Right cardiac atrium (tissue), 5 donors: ENCODE measurements around the gene ZFHX3. TPM values are rescaled to one million over a fixed set of nuclear protein-coding genes. Genes with fewer than 3 reads are reported as not detected.
A peak's percentile ranks its signal among the peaks of the same experiment; 100 is the strongest.

Source experiments
- ATAC-seq, 2 donors: fragments of 200-7000 bp; cut with Tn5 transposase; one replicate each; pipeline versions ENCODE4 v1.8.0 to v1.9.1; 2020; ENCODE audit warnings: moderate library complexity in 2 of 2, mild to moderate bottlenecking in 1 of 2
- DNase-seq, 3 donors: peaks; one replicate each; pipeline ENCODE4 v3.0.0-alpha.2; 2020
- H3K27ac ChIP-seq: one replicate; pipeline ENCODE4 v1.5.1; 2013; ENCODE audit warnings: mild to moderate bottlenecking, low read length, control low read depth, moderate library complexity
- H3K27me3 ChIP-seq: one replicate; pipeline ENCODE4 v1.6.1; 2013; ENCODE audit not compliant: control insufficient read depth, insufficient read depth
- H3K4me1 ChIP-seq: one replicate; pipeline ENCODE4 v1.6.1; 2013; ENCODE audit warnings: low read length; ENCODE audit not compliant: control insufficient read depth, insufficient read depth
- H3K4me3 ChIP-seq: one replicate; pipeline ENCODE4 v1.5.1; 2013; ENCODE audit warnings: low read length, control low read depth
- H3K9me3 ChIP-seq: one replicate; pipeline ENCODE4 v1.6.1; 2013; ENCODE audit warnings: low read length; ENCODE audit not compliant: control insufficient read depth
- WGBS: extraction: QIAGEN DNeasy Blood & Tissue Kit; methylation state at CpG from one replicate; pipeline ENCODE4 v1.1.7; 2013; 5-methylcytosine and 5-hydroxymethylcytosine counted together
- intact Hi-C, 4 donors: fragments of 100-400 bp; cut with DNase I; formaldehyde crosslinking; loops; one replicate each; pipeline versions ENCODE4 v1.11.0 to v1.14.0; 2022 to 2023
- long read RNA-seq, 4 donors: library from polyadenylated mRNA; unstranded; transcript quantifications; one replicate each; pipeline ENCODE4 v2.0.0, GENCODE V29; 2020 to 2021
- polyA plus RNA-seq: library from polyadenylated mRNA; stranded (reverse); fragments of 200-250 nt; gene quantifications from one replicate; pipeline ENCODE4 v1.2.3, GENCODE V29; 2013
- total RNA-seq, 4 donors: library from RNA; stranded (reverse); fragmentation: NEBNext Ultra II Directional; extraction: Animal tissue kit (Norgen Biotek cat#: 25700); gene quantifications; one replicate each; pipeline ENCODE4 v1.2.1, GENCODE V29; 2021
- donor health status: healthy with polysubstance abuse.
- donor health status: DM: no; HTN: yes; CAD: no.
- donor health status: DM: no; HTN: no; CAD: no.
- donor health status: DM: no; HTN: yes; CAD: no; lungs with severe emphysema.
- donor health status: DM: yes; HTN: yes; CAD: no.

ZFHX3 gene, protein sequence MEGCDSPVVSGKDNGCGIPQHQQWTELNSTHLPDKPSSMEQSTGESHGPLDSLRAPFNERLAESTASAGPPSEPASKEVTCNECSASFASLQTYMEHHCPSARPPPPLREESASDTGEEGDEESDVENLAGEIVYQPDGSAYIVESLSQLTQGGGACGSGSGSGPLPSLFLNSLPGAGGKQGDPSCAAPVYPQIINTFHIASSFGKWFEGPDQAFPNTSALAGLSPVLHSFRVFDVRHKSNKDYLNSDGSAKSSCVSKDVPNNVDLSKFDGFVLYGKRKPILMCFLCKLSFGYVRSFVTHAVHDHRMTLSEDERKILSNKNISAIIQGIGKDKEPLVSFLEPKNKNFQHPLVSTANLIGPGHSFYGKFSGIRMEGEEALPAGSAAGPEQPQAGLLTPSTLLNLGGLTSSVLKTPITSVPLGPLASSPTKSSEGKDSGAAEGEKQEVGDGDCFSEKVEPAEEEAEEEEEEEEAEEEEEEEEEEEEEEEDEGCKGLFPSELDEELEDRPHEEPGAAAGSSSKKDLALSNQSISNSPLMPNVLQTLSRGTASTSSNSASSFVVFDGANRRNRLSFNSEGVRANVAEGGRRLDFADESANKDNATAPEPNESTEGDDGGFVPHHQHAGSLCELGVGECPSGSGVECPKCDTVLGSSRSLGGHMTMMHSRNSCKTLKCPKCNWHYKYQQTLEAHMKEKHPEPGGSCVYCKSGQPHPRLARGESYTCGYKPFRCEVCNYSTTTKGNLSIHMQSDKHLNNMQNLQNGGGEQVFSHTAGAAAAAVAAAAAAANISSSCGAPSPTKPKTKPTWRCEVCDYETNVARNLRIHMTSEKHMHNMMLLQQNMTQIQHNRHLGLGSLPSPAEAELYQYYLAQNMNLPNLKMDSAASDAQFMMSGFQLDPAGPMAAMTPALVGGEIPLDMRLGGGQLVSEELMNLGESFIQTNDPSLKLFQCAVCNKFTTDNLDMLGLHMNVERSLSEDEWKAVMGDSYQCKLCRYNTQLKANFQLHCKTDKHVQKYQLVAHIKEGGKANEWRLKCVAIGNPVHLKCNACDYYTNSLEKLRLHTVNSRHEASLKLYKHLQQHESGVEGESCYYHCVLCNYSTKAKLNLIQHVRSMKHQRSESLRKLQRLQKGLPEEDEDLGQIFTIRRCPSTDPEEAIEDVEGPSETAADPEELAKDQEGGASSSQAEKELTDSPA (N-terminal part only)
- 10 to 100 TPM in 2 of 4 donors, 1 to 10 TPM in 2; 9.1 to 18.2 (median 11.0) TPM for total RNA-seq
- 4.3 TPM for polyA plus RNA-seq
- long read RNA-seq, donor 1, partial matches to known transcripts, result 10 of 22 reads
- long read RNA-seq, donor 1, other reads (novel, unspliced or antisense), result 12 of 22 reads
- long read RNA-seq, donor 2, partial matches to known transcripts, result 1 of 3 reads
- long read RNA-seq, donor 2, other reads (novel, unspliced or antisense), result 2 of 3 reads
- long read RNA-seq, donor 3, partial matches to known transcripts, result 7 of 14 reads
- long read RNA-seq, donor 3, other reads (novel, unspliced or antisense), result 7 of 14 reads
- long read RNA-seq, donor 4, partial matches to known transcripts, result 1 of 4 reads
- long read RNA-seq, donor 4, other reads (novel, unspliced or antisense), result 3 of 4 reads

DNA sequence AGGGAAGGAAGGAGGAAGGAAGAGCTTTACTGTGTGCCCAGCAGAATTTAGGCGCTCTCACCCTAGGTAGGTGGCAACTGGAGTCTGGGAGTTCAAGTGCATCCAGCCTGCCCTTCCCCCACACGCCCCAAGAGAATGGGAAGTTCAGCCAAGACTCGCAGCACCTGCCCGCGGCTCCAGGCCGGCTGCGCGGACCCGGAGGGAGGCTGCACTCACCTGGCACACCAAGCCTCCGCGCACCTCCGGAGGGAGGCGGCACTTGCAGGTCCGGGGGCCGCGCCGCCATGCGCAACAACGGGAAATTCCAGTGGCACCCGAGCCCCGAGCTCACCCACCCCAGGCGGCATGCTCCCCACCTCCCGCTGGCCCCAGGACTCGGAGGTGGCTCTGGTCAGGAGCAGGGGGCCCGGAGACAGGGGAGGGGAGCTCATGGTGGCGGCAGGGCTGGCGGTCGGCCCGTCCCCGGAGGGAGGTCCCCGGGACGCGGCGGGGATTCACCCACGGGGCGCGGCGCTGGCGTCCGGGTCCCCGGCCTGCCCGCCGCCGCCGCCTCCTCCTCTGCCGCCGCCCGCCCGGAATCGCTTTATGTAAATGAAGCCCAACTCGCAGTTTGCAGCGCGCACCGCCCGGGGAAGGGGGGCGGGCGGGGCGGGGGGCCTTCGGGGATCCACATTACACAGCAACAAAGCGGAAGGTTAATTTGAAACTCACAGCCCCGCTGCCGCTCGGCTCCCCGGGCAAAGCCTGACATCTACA is at the start of gene ZFHX3:
ZFHX3 (minus strand) TSS at position 593 of the 756 bp plus-strand sequence. CDS start 87,983 bp downstream, outside the sequence.
- intact Hi-C loops, result loop anchor here in 1 of 4 donors (5.0 kb wide), 1 partner anchor 215 kb away; no protein-coding TSS in a partner anchor

DNA sequence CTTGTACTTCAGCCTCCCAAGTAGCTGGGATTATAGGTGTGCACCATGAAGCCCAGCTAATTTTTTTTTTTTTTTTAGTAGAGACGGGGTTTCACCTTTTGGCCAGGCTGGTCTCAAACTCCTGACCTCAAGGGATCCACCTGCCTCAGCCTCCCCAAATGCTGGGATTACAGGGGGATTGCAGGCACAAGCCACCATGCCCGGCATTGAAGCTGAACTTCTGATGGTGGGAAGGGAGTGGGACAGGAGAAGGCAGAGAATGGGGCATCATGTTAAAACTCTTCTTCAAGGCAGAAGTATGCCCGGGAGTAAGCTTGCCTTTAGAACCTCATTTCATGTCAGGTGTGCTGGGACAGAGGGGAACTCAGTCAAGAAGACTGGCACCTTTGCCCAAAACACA is 48.6 kb upstream of the ZFHX3 start:
- H3K27ac ChIP-seq, result no peak overlapping the region
- H3K27me3 ChIP-seq, result no peaks in the 10 kb centered on the region
- ATAC-seq (no peak), DNase-seq (no peak)
- H3K9me3 ChIP-seq, result no peaks in the 10 kb centered on the region
- no peaks in the 10 kb centered on the region for H3K4me1 ChIP-seq
- WGBS, result 92% methylated on average over 3 of the region's 3 CpGs
- no peak overlapping the region for H3K4me3 ChIP-seq
- intact Hi-C loops, result no loop called here

More for the DNA sequence above, at the start of gene ZFHX3:
- WGBS, result under 1% methylated on average over 64 of the region's 64 CpGs
- peak within 1 kb of the TSS; percentile 97 for H3K27ac ChIP-seq
- no peaks in the 10 kb centered on the region for H3K9me3 ChIP-seq
- ATAC-seq, result peak; percentile 78 to 81
- H3K27me3 ChIP-seq, result no peaks in the 10 kb centered on the region
- peak within 1 kb of the TSS; percentile 75 for H3K4me3 ChIP-seq
- H3K4me1 ChIP-seq, result peaks cover 16% of the 10 kb centered on the region
- DNase-seq, result peak; percentile 77 to 90 (median 90)

DNA sequence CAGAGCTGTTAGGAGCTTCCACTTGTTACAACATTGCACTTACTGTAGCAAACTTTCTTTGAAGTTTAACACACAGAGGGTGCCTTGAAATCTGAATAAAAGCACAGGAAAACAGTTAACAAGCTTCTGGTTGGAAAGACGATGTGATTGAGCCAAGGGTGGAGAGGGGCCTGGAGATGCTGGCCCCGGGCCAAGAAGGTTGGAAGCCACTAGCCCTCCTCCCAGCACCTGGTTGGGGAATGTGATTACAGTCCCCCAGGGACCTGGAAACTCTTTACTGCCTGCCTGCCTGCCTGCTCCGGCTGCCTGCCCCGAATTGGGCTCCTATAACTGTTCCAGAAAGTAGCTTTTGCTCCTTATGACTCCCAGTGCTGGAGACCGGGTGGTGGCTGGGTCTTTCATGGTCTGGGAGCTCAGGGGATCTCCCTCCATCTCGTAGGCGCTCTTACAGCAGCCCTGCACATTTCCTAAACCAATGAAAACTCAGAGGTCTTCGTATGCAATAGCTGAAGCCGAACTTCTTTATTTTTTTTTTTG is 48.0 kb upstream of the ZFHX3 start:
- H3K4me3 ChIP-seq, result no peak overlapping the region
- no peaks in the 10 kb centered on the region for H3K9me3 ChIP-seq
- ATAC-seq (peak in 1 of 2 donors; percentile 38), DNase-seq (peak in 2 of 3 donors; percentile 43 to 50)
- no peaks in the 10 kb centered on the region for H3K27me3 ChIP-seq
- H3K27ac ChIP-seq, result no peak overlapping the region
- 31% methylated on average over 9 of the region's 9 CpGs for WGBS
- no peaks in the 10 kb centered on the region for H3K4me1 ChIP-seq
- intact Hi-C loops, result no loop called here

DNA sequence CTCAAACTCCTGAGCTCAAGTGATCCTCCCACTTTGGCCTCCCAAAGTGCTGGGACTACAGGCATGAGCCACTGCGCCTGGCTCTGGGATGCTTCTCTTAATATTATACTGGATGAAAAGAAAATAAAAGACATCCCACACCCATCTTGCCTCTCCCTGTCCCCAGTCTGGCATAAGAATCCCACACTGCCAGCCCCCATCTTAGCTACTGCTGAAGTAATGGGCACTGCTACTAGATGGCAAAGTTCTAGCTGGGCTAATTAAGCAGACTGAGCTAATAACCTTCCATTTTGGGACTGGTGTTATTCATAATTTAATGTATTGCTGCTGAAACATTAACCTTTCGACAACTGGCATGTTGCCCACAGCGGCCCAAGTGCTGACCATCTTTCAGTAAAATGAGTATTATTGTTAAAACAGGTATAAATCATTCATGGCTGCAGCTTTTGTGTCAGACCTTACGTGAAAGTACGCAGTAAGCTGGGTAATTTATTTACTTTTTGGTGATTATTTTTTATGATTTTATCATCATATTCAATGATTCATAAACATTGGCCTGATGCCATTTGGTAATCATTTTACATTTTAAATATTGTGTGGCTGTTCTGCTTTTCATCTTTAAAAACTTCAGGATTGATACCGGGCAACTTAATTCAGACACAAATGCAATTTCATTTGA is 47.4 kb upstream of the ZFHX3 start:
- H3K4me3 ChIP-seq, result no peak overlapping the region
- DNase-seq (no peak), ATAC-seq (no peak)
- 90% methylated on average over 6 of the region's 6 CpGs for WGBS
- H3K4me1 ChIP-seq, result no peaks in the 10 kb centered on the region
- H3K27ac ChIP-seq, result no peak overlapping the region
- intact Hi-C loops, result no loop called here
- no peaks in the 10 kb centered on the region for H3K27me3 ChIP-seq
- no peaks in the 10 kb centered on the region for H3K9me3 ChIP-seq

DNA sequence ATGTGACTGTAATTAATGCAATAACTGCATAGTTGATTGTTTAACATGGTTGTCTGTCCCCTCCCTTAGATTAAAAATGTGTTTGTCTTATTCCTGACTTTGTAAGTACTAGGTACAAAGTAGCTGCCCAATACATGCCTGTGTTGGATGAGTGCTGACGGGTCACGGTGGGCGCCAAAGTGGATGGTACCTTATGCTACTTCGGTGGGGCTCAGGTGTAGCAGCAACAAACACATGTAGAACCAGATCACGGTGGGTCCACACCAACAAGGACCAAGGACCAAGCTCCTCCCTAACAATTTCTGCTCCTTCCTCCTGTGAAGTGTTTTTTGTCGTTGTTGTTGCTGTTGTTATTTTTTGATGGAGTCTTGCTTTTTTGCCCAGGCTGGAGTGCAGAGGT is 46.4 kb upstream of the ZFHX3 start:
- Histone ChIP-seq H3K27me3 (no peaks in the 10 kb centered on the region), H3K9me3 (no peaks in the 10 kb centered on the region), H3K4me3 (no peak overlapping the region), H3K27ac (no peak overlapping the region), H3K4me1 (no peaks in the 10 kb centered on the region)
- WGBS, result 96% methylated on average over 6 of the region's 6 CpGs
- ATAC-seq, result no peak
- no peak for DNase-seq
- intact Hi-C loops, result no loop called here

DNA sequence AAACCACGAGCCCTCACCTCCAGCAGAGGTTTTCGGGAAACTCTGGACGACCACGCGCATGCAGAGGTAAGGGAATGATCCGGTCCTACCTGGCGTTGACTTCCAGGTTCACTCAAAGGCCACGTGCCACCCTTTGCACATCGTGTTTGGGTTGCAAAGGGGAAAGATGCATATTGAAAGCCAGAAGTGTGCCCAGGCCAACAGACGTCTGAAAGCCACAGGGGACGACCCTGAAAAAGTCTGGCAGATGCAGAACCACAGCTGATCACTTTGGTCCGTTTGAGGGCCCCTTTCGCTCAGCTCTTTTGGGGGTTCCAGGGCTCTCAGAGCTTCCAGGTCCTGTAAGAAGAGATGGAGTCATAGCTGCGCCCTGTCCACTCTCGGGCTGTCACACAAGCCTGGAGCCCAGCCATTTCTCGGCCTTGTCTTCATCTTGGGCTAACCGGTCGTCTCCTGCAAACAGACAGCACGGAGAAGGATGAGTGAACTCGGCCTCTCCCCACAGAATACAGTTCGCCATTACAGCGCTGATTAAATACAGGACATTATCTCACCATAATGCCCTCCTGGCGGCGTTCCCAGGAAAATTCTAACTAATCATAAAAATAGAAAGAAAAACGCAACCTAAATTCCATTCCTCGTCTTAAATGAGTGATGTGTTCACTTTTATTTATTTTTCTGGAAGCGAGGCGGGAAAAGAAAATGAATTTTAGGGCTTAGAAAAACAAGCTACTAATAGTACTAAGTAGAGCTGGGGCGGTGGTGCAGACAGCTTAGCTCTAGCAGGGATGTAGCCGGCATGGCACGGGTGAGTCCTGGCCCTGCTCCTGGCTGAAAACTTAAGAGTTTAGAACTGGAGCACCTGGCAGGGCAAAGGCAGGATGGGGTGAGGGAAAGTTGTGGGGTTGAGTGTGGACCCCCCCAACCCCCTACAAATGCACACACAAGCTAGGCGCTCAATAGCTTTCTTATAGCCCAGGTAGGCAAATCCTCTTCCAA is 45.5 kb upstream of the ZFHX3 start:
- WGBS, result 61% methylated on average over 32 of the region's 32 CpGs
- no peaks in the 10 kb centered on the region for H3K4me1 ChIP-seq
- intact Hi-C loops, result no loop called here
- H3K9me3 ChIP-seq, result no peaks in the 10 kb centered on the region
- H3K4me3 ChIP-seq, result no peak overlapping the region
- H3K27ac ChIP-seq, result no peak overlapping the region
- ATAC-seq (peak in 1 of 2 donors; percentile 49), DNase-seq (peak; percentile 16 to 52 (median 48))
- no peaks in the 10 kb centered on the region for H3K27me3 ChIP-seq

DNA sequence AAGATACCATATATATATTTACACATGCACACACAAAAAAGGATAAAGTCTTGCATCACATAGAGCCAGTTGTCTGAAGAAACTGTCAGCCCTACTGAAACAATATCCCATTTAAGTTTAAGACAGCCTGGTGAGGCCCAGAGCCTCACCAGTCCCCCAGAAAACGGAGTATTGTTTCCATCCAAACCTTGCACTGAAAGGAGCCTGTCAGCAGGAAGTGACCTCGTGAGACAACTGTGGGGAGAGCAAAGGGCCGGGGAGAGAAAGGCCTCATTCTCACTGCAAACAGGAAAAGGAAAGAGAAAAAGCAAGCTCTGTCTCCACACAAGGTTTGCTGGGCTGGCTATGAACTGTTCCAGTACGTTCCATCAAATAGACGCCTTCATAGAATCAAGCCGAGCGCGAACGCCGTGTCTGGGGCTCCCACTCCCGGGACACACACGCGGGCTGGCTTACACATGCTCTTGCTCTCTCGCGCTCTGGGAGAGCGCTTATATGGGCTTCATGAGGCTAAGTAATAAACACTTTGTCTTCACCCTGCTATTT is 44.4 kb upstream of the ZFHX3 start:
- Histone ChIP-seq H3K27ac (no peak overlapping the region), H3K27me3 (no peaks in the 10 kb centered on the region), H3K4me3 (no peak overlapping the region), H3K4me1 (no peaks in the 10 kb centered on the region), H3K9me3 (no peaks in the 10 kb centered on the region)
- DNase-seq, result no peak
- WGBS, result 69% methylated on average over 16 of the region's 16 CpGs
- ATAC-seq, result no peak
- intact Hi-C loops, result no loop called here

DNA sequence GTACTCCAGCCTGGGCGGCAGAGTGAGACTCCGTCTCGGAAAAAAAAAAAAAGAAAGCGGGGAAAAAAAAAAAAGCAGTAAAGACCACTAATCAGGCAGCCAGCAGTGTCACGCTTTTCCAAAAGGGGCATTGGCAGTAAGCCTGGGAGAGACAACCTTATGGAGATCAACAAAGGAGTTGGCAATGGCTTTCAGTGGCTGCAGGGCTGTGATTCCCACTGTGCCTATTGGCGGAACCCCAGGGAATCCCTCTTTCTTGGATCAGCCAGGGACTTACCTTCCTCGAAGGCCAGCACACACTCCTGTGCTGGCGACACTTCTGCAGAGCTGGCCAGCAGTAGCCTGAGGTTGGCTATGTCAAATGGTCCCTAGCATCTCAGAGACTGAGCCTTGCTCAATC is 43.2 kb upstream of the ZFHX3 start:
- intact Hi-C loops, result no loop called here
- WGBS, result 89% methylated on average over 8 of the region's 8 CpGs
- H3K4me1 ChIP-seq, result no peaks in the 10 kb centered on the region
- DNase-seq, result no peak
- H3K9me3 ChIP-seq, result no peaks in the 10 kb centered on the region
- no peak overlapping the region for H3K4me3 ChIP-seq
- no peak for ATAC-seq
- H3K27me3 ChIP-seq, result no peaks in the 10 kb centered on the region
- no peak overlapping the region for H3K27ac ChIP-seq
